Endothelial cell of umbilical vein (primary cell): ENCODE results near the gene ZNF524. TPM values are rescaled to one million over a fixed set of nuclear protein-coding genes. Genes with fewer than 3 reads are reported as not detected.

Experiments
- BruUV-seq: library from RNA; stranded (reverse); fragments of 400-500 nt; replicated peaks from 2 replicates; lab custom pipeline; 2021; lab: Mats Ljungman, UMichigan
- CTCF ChIA-PET: fragments of 300-600, 350-600 bp; sonication (Branson Sonifier 250); formaldehyde crosslinking; loops from one replicate; lab custom pipeline; 2021; ENCODE audit warnings: antibody characterized with exemption, inconsistent platforms; lab: Charles Lee
- POLR2A ChIA-PET: fragments of 300-600, 350-600 bp; sonication (Branson Sonifier 250); formaldehyde crosslinking; loops from one replicate; lab custom pipeline; 2021; ENCODE audit warnings: antibody characterized with exemption, inconsistent platforms; lab: Charles Lee
- DNase-seq: peaks from one replicate; pipeline ENCODE4 v3.0.0-alpha.2; 2011; ENCODE audit warnings: low read depth, low spot score
- FAIRE-seq: peaks from 2 replicates; lab custom pipeline; 2011; peaks lifted over from hg19 to GRCh38; lab: Jason Lieb, UNC
- H2AFZ ChIP-seq: 2 replicates; pipeline ENCODE4 v1.6.0; 2012; ENCODE audit warnings: low read depth, low read length, control low read depth, inconsistent platforms
- H3K27ac ChIP-seq: 2 replicates; pipeline ENCODE4 v1.5.1; 2011; ENCODE audit warnings: low read depth, mild to moderate bottlenecking, control low read depth, low read length, moderate library complexity; ENCODE audit not compliant: insufficient read depth
- H3K27me3 ChIP-seq, 2 experiments: 2 replicates each; pipeline versions ENCODE4 v1.6.0 to v1.6.1; 2011; ENCODE audit warnings: low read length in 2 of 2, mixed read lengths in 1 of 2; ENCODE audit not compliant: control insufficient read depth in 2 of 2, insufficient read depth in 2 of 2
- H3K36me3 ChIP-seq, 2 experiments: 2 replicates in 1 of 2; 3 replicates in 1 of 2; pipeline ENCODE4 v1.5.1; 2011; ENCODE audit warnings: low read length in 2 of 2, mild to moderate bottlenecking in 1 of 2, moderate library complexity in 1 of 2; ENCODE audit not compliant: control insufficient read depth in 2 of 2, insufficient read depth in 2 of 2; ENCODE audit errors: extremely low read depth in 1 of 2
- H3K4me1 ChIP-seq: 3 replicates; pipeline ENCODE4 v1.5.1; 2011; ENCODE audit warnings: mild to moderate bottlenecking, low read length; ENCODE audit not compliant: control insufficient read depth, insufficient read depth; ENCODE audit errors: extremely low read depth
- H3K4me2 ChIP-seq: 2 replicates; pipeline ENCODE4 v1.6.1; 2011; ENCODE audit warnings: low read length, control low read depth, mixed read lengths; ENCODE audit not compliant: insufficient read depth
- H3K4me3 ChIP-seq, 3 experiments: fragments of 200-600 bp in 1 of 3; sonication (generic), shearing (Covaris generic) in 1 of 3; replicated peaks in 1 of 3; 2 replicates each; pipeline ENCODE4 v1.5.1; 2011 to 2016; ENCODE audit warnings: control low read depth in 3 of 3, low read length in 3 of 3, mild to moderate bottlenecking in 2 of 3, inconsistent platforms in 1 of 3, low read depth in 1 of 3, moderate library complexity in 1 of 3; ENCODE audit not compliant: insufficient read depth in 1 of 3
- H3K79me2 ChIP-seq: 2 replicates; pipeline ENCODE4 v1.6.0; 2012; ENCODE audit warnings: low read length, inconsistent platforms; ENCODE audit not compliant: control insufficient read depth, insufficient read depth
- H3K9ac ChIP-seq: replicated peaks from 2 replicates; pipeline ENCODE3; 2011; ENCODE audit warnings: low read length, control low read depth; ENCODE audit not compliant: insufficient read depth; ENCODE audit errors: extremely low read depth
- H3K9me1 ChIP-seq: replicated peaks from 3 replicates; pipeline ENCODE4 v1.6.0; 2011; ENCODE audit warnings: mild to moderate bottlenecking, low read length; ENCODE audit not compliant: control insufficient read depth, insufficient read depth; ENCODE audit errors: extremely low read depth
- H3K9me3 ChIP-seq: replicated peaks from 2 replicates; pipeline ENCODE4 v1.5.1; 2012; ENCODE audit warnings: low read length, inconsistent platforms; ENCODE audit not compliant: control insufficient read depth, insufficient read depth
- H4K20me1 ChIP-seq: replicated peaks from 2 replicates; pipeline ENCODE3; 2011; ENCODE audit warnings: mild to moderate bottlenecking, low read length; ENCODE audit not compliant: control insufficient read depth, insufficient read depth; ENCODE audit errors: extremely low read depth
- CTCF ChIP-seq, 2 donors: IDR thresholded peaks; 1 replicate in 1 of 2; 2 replicates in 1 of 2; pipeline ENCODE4 v1.5.1; 2011; ENCODE audit warnings: low read length in 2 of 2, mild to moderate bottlenecking in 2 of 2, moderate library complexity in 2 of 2, control low read depth in 1 of 2, inconsistent platforms in 1 of 2, low read depth in 1 of 2; ENCODE audit not compliant: insufficient read depth in 1 of 2; ENCODE audit errors: extremely low read depth in 1 of 2
- EZH2 ChIP-seq: IDR thresholded peaks from 2 replicates; pipeline ENCODE4 v1.6.1; 2012; ENCODE audit warnings: borderline replicate concordance, low read depth, mild to moderate bottlenecking, moderate library complexity, low read length, inconsistent platforms; ENCODE audit not compliant: severe bottlenecking
- GATA2 ChIP-seq: IDR thresholded peaks from 2 replicates; pipeline ENCODE4 v1.7.0; 2011; ENCODE audit warnings: low read depth, mild to moderate bottlenecking, moderate library complexity, mixed read lengths, low read length; ENCODE audit not compliant: insufficient read length, insufficient read depth
- JUN ChIP-seq: IDR thresholded peaks from 2 replicates; pipeline ENCODE4 v1.6.1; 2011; ENCODE audit warnings: borderline replicate concordance, low read depth; ENCODE audit not compliant: insufficient read length, insufficient read depth
- MAX ChIP-seq: IDR thresholded peaks from 2 replicates; pipeline ENCODE4 v1.6.1; 2011; ENCODE audit not compliant: insufficient read depth, insufficient read length
- MYC ChIP-seq: IDR thresholded peaks from one replicate; pipeline ENCODE4 v1.6.1; 2011; ENCODE audit warnings: mild to moderate bottlenecking, low read depth, low read length
- POLR2A ChIP-seq: IDR thresholded peaks from 2 replicates; pipeline ENCODE4 v1.6.1; 2012; ENCODE audit warnings: low read depth, mild to moderate bottlenecking, control low read depth, low read length
- POLR2AphosphoS5 ChIP-seq: IDR thresholded peaks from 2 replicates; pipeline ENCODE4 v1.6.1; 2012; ENCODE audit warnings: low read depth, mild to moderate bottlenecking, control low read depth, low read length, moderate library complexity; ENCODE audit not compliant: insufficient read depth
- dilution Hi-C: fragments of 300-500 bp; cut with MboI; formaldehyde crosslinking; loops from one replicate; pipeline ENCODE4 v1.15.0; 2019; ENCODE audit warnings: low sequenced_read_pairs; ENCODE audit not compliant: extremely low pct_ligation_motif_present
- intact Hi-C: fragments of 100-400 bp; cut with micrococcal nuclease; formaldehyde crosslinking; loops from one replicate; pipeline ENCODE4 v1.10.0; 2022
- polyA plus RNA-seq, 4 experiments: library from polyadenylated mRNA; depleted of rRNA in 3 of 4; stranded (reverse) in 3 of 4; unstranded in 1 of 4; fragments of >200 nt; gene quantifications; 2 replicates each; pipeline versions ENCODE4 v1.2.1 to v1.2.3, GENCODE V29; 2011 to 2012; ENCODE audit warnings: missing spikeins in 1 of 4
- total RNA-seq: library from RNA; stranded (reverse); gene quantifications from 2 replicates; pipeline ENCODE4 v1.2.3, GENCODE V29; 2021

The ZNF524 gene
- total and polyA plus RNA-seq, 2 donors (not counting 3 experiments of a cell fraction or from before 2014, with no cell fraction given) = 15.2 to 15.4 TPM

- H3K79me2 ChIP-seq = peaks cover 23% of the 10 kb centered on the region
- CTCF ChIA-PET = no interaction called here
These were observed 45.4 kb downstream of the ZNF524 start for GRCh38 chr19:55645512-55645881.

More at GRCh38 chr19:55645512-55645881, 45.4 kb downstream of the ZNF524 start:
- Histone ChIP-seq H3K4me1 (peaks cover 31% of the 10 kb centered on the region), H3K4me2 (no peak overlapping the region), H3K27ac (no peak overlapping the region), H3K9ac (no peak overlapping the region), H3K9me3 (no peaks in the 10 kb centered on the region), H3K27me3 (no peaks in the 10 kb centered on the region), H2AFZ (no peak overlapping the region), H4K20me1 (no peaks in the 10 kb centered on the region), H3K36me3 (peaks cover 3 to 10% of the 10 kb centered on the region in 2 experiments), H3K9me1 (no peaks in the 10 kb centered on the region), H3K4me3 (no peak overlapping the region)
- POLR2A ChIA-PET = no interaction called here
- BruUV-seq = no TSS peak
- no peak for FAIRE-seq
- TF ChIP-seq GATA2 (no peak), JUN (no peak), CTCF (IDR thresholded peaks at IDR 0.05; ENCODE audit: extremely low read depth in 1 of 2, insufficient read depth in 1 of 2, low read depth in 1 of 2, low read length in 2 of 2) (no peak), MAX (no peak), POLR2A (no peak), MYC (no peak), EZH2 (no peak), POLR2AphosphoS5 (no peak)
- DNase-seq = no peak
- dilution Hi-C loops = no loop called here
- intact Hi-C loops = no loop called here
